Upper lobe of left lung (tissue), 6 donors: ENCODE data around the gene MMAB. TPM values are rescaled to one million over a fixed set of nuclear protein-coding genes. Genes with fewer than 3 reads are reported as not detected.

ENCODE experiments used
- ATAC-seq, 2 donors: fragments of 200-7000 bp; cut with Tn5 transposase; one replicate each; pipeline ENCODE4 v1.9.1; 2022; ENCODE audit warnings: mild to moderate bottlenecking in 2 of 2, moderate library complexity in 2 of 2; ENCODE audit not compliant: low FRiP score in 2 of 2
- DNase-seq, 2 donors: peaks; one replicate each; pipeline ENCODE4 v3.0.0-alpha.2; 2019 to 2020
- H3K27ac ChIP-seq, 4 donors: fragments of 200-600 bp; sonication (generic); one replicate each; pipeline ENCODE4 v1.5.1; 2016 to 2019
- H3K27me3 ChIP-seq, 4 donors: fragments of 200-600 bp; sonication (generic); one replicate each; pipeline ENCODE4 v1.5.1; 2017 to 2019
- H3K36me3 ChIP-seq, 4 donors: fragments of 200-600 bp; sonication (generic); one replicate each; pipeline ENCODE4 v1.5.1; 2016 to 2019
- H3K4me1 ChIP-seq, 4 donors: fragments of 200-600 bp; sonication (generic); one replicate each; pipeline ENCODE4 v1.5.1; 2018 to 2019
- H3K4me3 ChIP-seq, 4 donors: fragments of 200-600 bp; sonication (generic); one replicate each; pipeline ENCODE4 v1.5.1; 2017 to 2019; ENCODE audit warnings: mild to moderate bottlenecking in 2 of 4, moderate library complexity in 1 of 4
- H3K9me3 ChIP-seq, 4 donors: fragments of 200-600 bp; sonication (generic); one replicate each; pipeline ENCODE4 v1.5.1; 2018 to 2019
- CTCF ChIP-seq, 6 experiments: fragments of 450-650 bp in 4 of 6; fragments of 200-600 bp in 2 of 6; sonication (generic) in 2 of 6; IDR thresholded peaks; one replicate each; pipeline ENCODE4 v1.5.1; 2016 to 2019; ENCODE audit warnings: antibody characterized with exemption in 6 of 6
- EP300 ChIP-seq, 4 donors: sonication (generic); formaldehyde crosslinking; IDR thresholded peaks; one replicate each; pipeline ENCODE4 v1.5.1; 2017; ENCODE audit warnings: antibody characterized with exemption in 4 of 4, control low read depth in 2 of 4
- POLR2A ChIP-seq, 4 donors: fragments of 450-650 bp; IDR thresholded peaks; one replicate each; pipeline ENCODE4 v1.5.1; 2016 to 2017; ENCODE audit warnings: antibody characterized with exemption in 4 of 4, mild to moderate bottlenecking in 2 of 4
- POLR2AphosphoS5 ChIP-seq, 2 donors: sonication (generic); formaldehyde crosslinking; IDR thresholded peaks; one replicate each; pipeline ENCODE4 v1.5.1; 2017; ENCODE audit warnings: antibody characterized with exemption in 2 of 2
- WGBS, 2 donors: methylation state at CpG; one replicate each; pipeline ENCODE4 v1.1.5; 2017 to 2018; 5-methylcytosine and 5-hydroxymethylcytosine counted together
- total RNA-seq, 6 donors: library from RNA; depleted of rRNA in 4 of 6; stranded (reverse); fragments of >200 nt in 4 of 6; gene quantifications; one replicate each; pipeline versions ENCODE4 v1.1.0 to v1.2.1, GENCODE V29; 2016 to 2021
- donor health status: DM: no; HTN: no; CAD: no; lungs with moderate emphysema.
- donor health status: DM: no; HTN: yes; CAD: no; lungs with severe emphysema.

Gene MMAB
- total RNA-seq, 6 donors from 2014 or later: 14.9 to 68.8 (median 39.2) TPM

DNA sequence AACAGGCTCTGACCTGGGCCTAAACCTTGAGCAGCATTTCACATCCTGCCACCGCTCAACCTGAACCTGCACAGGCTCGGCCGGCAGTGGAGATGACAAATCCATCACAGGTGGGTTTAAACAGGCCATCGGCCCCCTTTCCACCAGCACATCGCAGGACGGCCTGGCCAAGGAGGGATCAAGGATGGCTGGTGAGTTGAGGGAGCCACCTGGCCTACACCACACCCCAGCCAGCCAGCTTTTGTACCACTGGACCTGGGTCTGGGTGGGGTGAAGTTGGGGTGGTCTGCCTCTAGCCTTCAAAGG lies 14.2 kb downstream of the MMAB start:
- Histone ChIP-seq H3K36me3 (peaks cover 0 to 38% (median 17%) of the 10 kb centered on the region in 4 donors), H3K4me1 (no peaks in the 10 kb centered on the region), H3K27me3 (no peaks in the 10 kb centered on the region), H3K9me3 (peaks cover 0 to 3% (median 0%) of the 10 kb centered on the region in 4 donors), H3K4me3 (no peak overlapping the region), H3K27ac (no peak overlapping the region)
- WGBS, 2 donors: 87 to 100% methylated on average over 3 to 4 of the region's 6 CpGs
- DNase-seq (no peak), ATAC-seq (no peak)
- no peak for TF ChIP-seq POLR2A (IDR thresholded peaks at IDR 0.05)
- TF ChIP-seq POLR2AphosphoS5 (IDR thresholded peaks at IDR 0.05): no peak
- TF ChIP-seq EP300 (IDR thresholded peaks at IDR 0.05): no peak
- TF ChIP-seq CTCF (IDR thresholded peaks at IDR 0.05): no peak

- H3K4me1 ChIP-seq: no peaks in the 10 kb centered on the region
- no peak for ATAC-seq
- WGBS, 2 donors: 90 to 94% methylated on average over 16 to 24 of the region's 25 CpGs
- TF ChIP-seq POLR2A (IDR thresholded peaks at IDR 0.05) (no peak), EP300 (IDR thresholded peaks at IDR 0.05) (no peak), CTCF (IDR thresholded peaks at IDR 0.05) (no peak), POLR2AphosphoS5 (IDR thresholded peaks at IDR 0.05) (no peak)
- DNase-seq: peak in 1 of 2 donors; percentile 71
- H3K27ac ChIP-seq: no peak overlapping the region
- no peak overlapping the region for H3K4me3 ChIP-seq
- peaks cover 0 to 3% (median 0%) of the 10 kb centered on the region in 4 donors for H3K9me3 ChIP-seq
- no peaks in the 10 kb centered on the region for H3K27me3 ChIP-seq
- peaks cover 0 to 32% (median 15%) of the 10 kb centered on the region in 4 donors for H3K36me3 ChIP-seq
Measured at GRCh38 chr12:109558374-109559199, 14.7 kb downstream of the MMAB start.

GRCh38 chr12:109557805-109558204 lies 15.5 kb downstream of the MMAB start:
- Histone ChIP-seq H3K4me3 (no peak overlapping the region), H3K9me3 (peaks cover 0 to 3% (median 0%) of the 10 kb centered on the region in 4 donors), H3K27me3 (no peaks in the 10 kb centered on the region), H3K27ac (no peak overlapping the region), H3K36me3 (peaks cover 0 to 25% (median 11%) of the 10 kb centered on the region in 4 donors), H3K4me1 (no peaks in the 10 kb centered on the region)
- 73 to 83% methylated on average over 12 of the region's 12 CpGs for WGBS, 2 donors
- TF ChIP-seq POLR2AphosphoS5 (IDR thresholded peaks at IDR 0.05) (no peak), EP300 (IDR thresholded peaks at IDR 0.05) (no peak), POLR2A (IDR thresholded peaks at IDR 0.05) (no peak), CTCF (IDR thresholded peaks at IDR 0.05) (no peak)
- ATAC-seq (no peak), DNase-seq (peak in 1 of 2 donors; percentile 52)

DNA sequence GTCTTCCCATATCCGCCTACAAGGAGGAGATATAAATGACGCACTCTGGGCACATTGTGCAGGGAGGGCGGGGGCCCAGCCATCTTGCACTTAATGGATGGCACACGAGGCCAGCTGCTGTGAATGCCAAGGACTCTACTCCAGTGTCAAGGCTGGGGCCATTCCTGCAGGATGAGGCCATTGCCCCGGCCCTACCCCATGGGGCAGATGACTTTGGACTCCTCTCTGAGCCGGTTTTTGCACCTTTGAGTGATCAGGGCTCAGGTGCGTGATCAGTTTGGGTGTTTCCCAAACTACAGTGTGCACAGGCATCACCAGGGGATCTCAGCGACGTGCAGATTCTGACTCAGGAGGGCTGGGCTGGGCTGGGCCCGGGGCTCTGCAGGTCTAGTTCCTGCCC lies 16.1 kb downstream of the MMAB start:
- TF ChIP-seq POLR2A (IDR thresholded peaks at IDR 0.05) (no peak), CTCF (IDR thresholded peaks at IDR 0.05) (no peak), POLR2AphosphoS5 (IDR thresholded peaks at IDR 0.05) (no peak), EP300 (IDR thresholded peaks at IDR 0.05) (no peak)
- H3K27ac ChIP-seq: no peak overlapping the region
- ATAC-seq: no peak
- H3K4me3 ChIP-seq: no peak overlapping the region
- WGBS, 2 donors: 83 to 91% methylated on average over 7 of the region's 10 CpGs
- H3K36me3 ChIP-seq: peaks cover 0 to 20% (median 8%) of the 10 kb centered on the region in 4 donors
- H3K9me3 ChIP-seq: peaks cover 0 to 2% (median 0%) of the 10 kb centered on the region in 4 donors
- H3K27me3 ChIP-seq: no peaks in the 10 kb centered on the region
- H3K4me1 ChIP-seq: no peaks in the 10 kb centered on the region
- DNase-seq: no peak
